Measurements from ENCODE around the gene FLT1.

Gene FLT1

GRCh38 chr13:28503182-28503967 lies 8.4 kb upstream of the FLT1 start:
- no peaks in the 10 kb centered on the region for H3K9me3 ChIP-seq
- H3K27me3 ChIP-seq: no peaks in the 10 kb centered on the region
- H3K4me1 ChIP-seq: peaks cover 14% of the 10 kb centered on the region
- no peak overlapping the region for H3K4me3 ChIP-seq (ENCODE audit: low read depth, low read length)
- TF ChIP-seq CTCF (IDR thresholded peaks at IDR 0.05; ENCODE audit: low read depth, low read length): no peak
- H3K36me3 ChIP-seq: no peaks in the 10 kb centered on the region
- DNase-seq: no peak

GRCh38 chr13:28501547-28501946 lies 6.6 kb upstream of the FLT1 start:
- TF ChIP-seq CTCF (IDR thresholded peaks at IDR 0.05; ENCODE audit: low read depth, low read length): no peak
- peak; percentile 31 for DNase-seq
- H3K4me3 ChIP-seq (ENCODE audit: low read depth, low read length): no peak overlapping the region
- H3K36me3 ChIP-seq: no peaks in the 10 kb centered on the region
- no peaks in the 10 kb centered on the region for H3K9me3 ChIP-seq
- peaks cover 2% of the 10 kb centered on the region for H3K27me3 ChIP-seq
- H3K4me1 ChIP-seq: peaks cover 14% of the 10 kb centered on the region

- Histone ChIP-seq H3K9me3 (no peaks in the 10 kb centered on the region), H3K4me3 (ENCODE audit: low read depth, low read length) (no peak overlapping the region), H3K4me1 (peaks cover 14% of the 10 kb centered on the region), H3K27me3 (peaks cover 21% of the 10 kb centered on the region), H3K36me3 (no peaks in the 10 kb centered on the region)
- TF ChIP-seq CTCF (IDR thresholded peaks at IDR 0.05; ENCODE audit: low read depth, low read length): no peak
- DNase-seq: no peak
Measured at GRCh38 chr13:28499609-28500008, 4.7 kb upstream of the FLT1 start.

- Histone ChIP-seq H3K36me3 (no peaks in the 10 kb centered on the region), H3K9me3 (no peaks in the 10 kb centered on the region), H3K4me3 (ENCODE audit: low read depth, low read length) (no peak overlapping the region), H3K27me3 (peaks cover 31% of the 10 kb centered on the region), H3K4me1 (peaks cover 14% of the 10 kb centered on the region)
- no peak for DNase-seq
- no peak for TF ChIP-seq CTCF (IDR thresholded peaks at IDR 0.05; ENCODE audit: low read depth, low read length)
Measured at GRCh38 chr13:28498481-28499115, 3.7 kb upstream of the FLT1 start.

- Histone ChIP-seq H3K4me3 (ENCODE audit: low read depth, low read length) (no peak overlapping the region), H3K27me3 (peaks cover 44% of the 10 kb centered on the region), H3K9me3 (no peaks in the 10 kb centered on the region), H3K4me1 (peaks cover 14% of the 10 kb centered on the region), H3K36me3 (no peaks in the 10 kb centered on the region)
- DNase-seq: no peak
- no peak for TF ChIP-seq CTCF (IDR thresholded peaks at IDR 0.05; ENCODE audit: low read depth, low read length)
Measured at GRCh38 chr13:28497143-28497876, 2.4 kb upstream of the FLT1 start.
